ENCODE results near the gene CGN. TPM values are rescaled to one million over a fixed set of nuclear protein-coding genes. Genes with fewer than 3 reads are reported as not detected.

The CGN gene
- total RNA-seq, 4 donors from 2014 or later: 0.42 to 3.1 (median 0.94) TPM

- 92% methylated on average over 2 of the region's 2 CpGs for WGBS
- Histone ChIP-seq H3K27ac (replicated peaks in 1 of 4) (no peak overlapping the region), H3K4me1 (no peaks in the 10 kb centered on the region), H3K27me3 (no peaks in the 10 kb centered on the region), H3K4me3 (no peak overlapping the region), H3K36me3 (peaks cover 35 to 93% (median 57%) of the 10 kb centered on the region in 4 donors), H3K9me3 (no peaks in the 10 kb centered on the region)
- intact Hi-C loops (cut with DNase I): no loop called here
- TF ChIP-seq POLR2AphosphoS5 (IDR thresholded peaks at IDR 0.05): no peak
- TF ChIP-seq CTCF (IDR thresholded peaks at IDR 0.05): no peak
- no peak for TF ChIP-seq POLR2A (IDR thresholded peaks at IDR 0.05; ENCODE audit: low read depth)
- TF ChIP-seq EP300 (IDR thresholded peaks at IDR 0.05): no peak
- DNase-seq (ENCODE audit: extremely low spot score): no peak
Observed at GRCh38 chr1:151577173-151577572, 66.0 kb downstream of the CGN start.

- peaks cover 0 to 1% (median under 1%) of the 10 kb centered on the region in 4 donors for H3K4me1 ChIP-seq
- no peak for TF ChIP-seq POLR2A (IDR thresholded peaks at IDR 0.05; ENCODE audit: low read depth)
- TF ChIP-seq CTCF (IDR thresholded peaks at IDR 0.05): no peak
- TF ChIP-seq EP300 (IDR thresholded peaks at IDR 0.05): no peak
- TF ChIP-seq POLR2AphosphoS5 (IDR thresholded peaks at IDR 0.05): no peak
- WGBS: 95% methylated on average over 1 of the region's 1 CpG
- DNase-seq (ENCODE audit: extremely low spot score): no peak
- intact Hi-C loops (cut with DNase I): no loop called here
- peaks cover 35 to 88% (median 59%) of the 10 kb centered on the region in 4 donors for H3K36me3 ChIP-seq
- H3K4me3 ChIP-seq: no peak overlapping the region
- H3K27me3 ChIP-seq: no peaks in the 10 kb centered on the region
- H3K9me3 ChIP-seq: no peaks in the 10 kb centered on the region
- H3K27ac ChIP-seq (replicated peaks in 1 of 4): no peak overlapping the region
Observed at GRCh38 chr1:151578941-151579340, 67.8 kb downstream of the CGN start.

GRCh38 chr1:151579436-151580225 is 68.4 kb downstream of the CGN start:
- TF ChIP-seq POLR2A (IDR thresholded peaks at IDR 0.05; ENCODE audit: low read depth): no peak
- TF ChIP-seq POLR2AphosphoS5 (IDR thresholded peaks at IDR 0.05): no peak
- no peak for TF ChIP-seq EP300 (IDR thresholded peaks at IDR 0.05)
- no peak for TF ChIP-seq CTCF (IDR thresholded peaks at IDR 0.05)
- H3K27me3 ChIP-seq: no peaks in the 10 kb centered on the region
- H3K9me3 ChIP-seq: no peaks in the 10 kb centered on the region
- H3K4me3 ChIP-seq: no peak overlapping the region
- peaks cover 0 to 8% (median 6%) of the 10 kb centered on the region in 4 donors for H3K4me1 ChIP-seq
- 87% methylated on average over 8 of the region's 8 CpGs for WGBS
- H3K36me3 ChIP-seq: peaks cover 29 to 81% (median 52%) of the 10 kb centered on the region in 4 donors
- intact Hi-C loops (cut with DNase I): no loop called here
- H3K27ac ChIP-seq (replicated peaks in 1 of 4): no peak overlapping the region
- no peak for DNase-seq (ENCODE audit: extremely low spot score)

GRCh38 chr1:151581451-151581850 is 70.3 kb downstream of the CGN start:
- H3K9me3 ChIP-seq: no peaks in the 10 kb centered on the region
- no peak overlapping the region for H3K4me3 ChIP-seq
- TF ChIP-seq CTCF (IDR thresholded peaks at IDR 0.05): no peak
- TF ChIP-seq POLR2A (IDR thresholded peaks at IDR 0.05; ENCODE audit: low read depth): no peak
- TF ChIP-seq POLR2AphosphoS5 (IDR thresholded peaks at IDR 0.05): no peak
- TF ChIP-seq EP300 (IDR thresholded peaks at IDR 0.05): no peak
- intact Hi-C loops (cut with DNase I): no loop called here
- no peak overlapping the region for H3K27ac ChIP-seq (replicated peaks in 1 of 4)
- H3K27me3 ChIP-seq: no peaks in the 10 kb centered on the region
- H3K4me1 ChIP-seq: peaks cover 0 to 19% (median 13%) of the 10 kb centered on the region in 4 donors
- 78% methylated on average over 4 of the region's 5 CpGs for WGBS
- H3K36me3 ChIP-seq: peaks cover 21 to 63% (median 38%) of the 10 kb centered on the region in 4 donors
- DNase-seq (ENCODE audit: extremely low spot score): no peak

Data from esophagus muscularis mucosa (tissue), 4 donors.